Effector memory CD8-positive, alpha-beta T cell (primary cell): ENCODE measurements around the gene SSR2.
A peak's percentile ranks its signal among the peaks of the same experiment; 100 is the strongest.
"Not testable (repeated sequence)": the region's sequence is repeated elsewhere in the genome, so short reads cannot be mapped to it uniquely, and the experiment has no call there.

ENCODE experiments used
- ATAC-seq: fragments of 150-1000 bp; cut with Tn5 transposase; replicated peaks from 2 replicates; pipeline ENCODE4 v1.10.0; 2021; ENCODE audit warnings: mild to moderate bottlenecking, moderate library complexity
- DNase-seq, 3 experiments: peaks; one replicate each; pipeline ENCODE4 v3.0.0; 2021
- H3K27ac Mint-ChIP-seq, 2 donors: one replicate each; pipeline ENCODE4 v1.8.0; 2022; ENCODE audit warnings: mild to moderate bottlenecking in 2 of 2, mixed read lengths in 2 of 2, moderate library complexity in 2 of 2
- H3K27me3 Mint-ChIP-seq, 2 donors: one replicate each; pipeline ENCODE4 v1.8.0; 2022; ENCODE audit warnings: mixed read lengths in 2 of 2
- H3K36me3 Mint-ChIP-seq: one replicate; pipeline ENCODE4 v1.8.0; 2022; ENCODE audit warnings: mild to moderate bottlenecking, moderate library complexity, mixed read lengths; ENCODE audit not compliant: insufficient read depth
- H3K4me1 Mint-ChIP-seq, 2 donors: one replicate each; pipeline ENCODE4 v1.8.0; 2022; ENCODE audit warnings: low read depth in 2 of 2, mixed read lengths in 2 of 2
- H3K4me3 Mint-ChIP-seq, 2 donors: one replicate each; pipeline ENCODE4 v1.8.0; 2022; ENCODE audit warnings: mild to moderate bottlenecking in 2 of 2, mixed read lengths in 2 of 2, moderate library complexity in 2 of 2
- H3K9me3 Mint-ChIP-seq, 2 donors: one replicate each; pipeline ENCODE4 v1.8.0; 2022; ENCODE audit warnings: mixed read lengths in 2 of 2

The SSR2 gene

GRCh38 chr1:156054500-156055280 lies 33.9 kb upstream of the SSR2 start, which contains the start of gene LAMTOR2:
Gene LAMTOR2 (plus strand): TSS chr1:156054782. CDS start chr1:156054890, 108 bp downstream.
- H3K4me1 Mint-ChIP-seq: peaks cover 32 to 35% of the 10 kb centered on the region in 2 donors
- peak; percentile 93 to 97 (median 95) for DNase-seq
- ATAC-seq: peak; percentile 81
- no peaks in the 10 kb centered on the region for H3K27me3 Mint-ChIP-seq
- peak within 1 kb of the TSS; percentile 99 for H3K4me3 Mint-ChIP-seq
- H3K9me3 Mint-ChIP-seq: no peaks in the 10 kb centered on the region
- H3K27ac Mint-ChIP-seq: peak within 1 kb of the TSS; percentile 89 to 92
- peaks cover 16% of the 10 kb centered on the region for H3K36me3 Mint-ChIP-seq

GRCh38 chr1:156053768-156054499 lies 33.2 kb upstream of the SSR2 start, which contains the start of gene UBQLN4:
Gene UBQLN4 (minus strand): TSS chr1:156053798. CDS start chr1:156053701, 97 bp downstream.
- H3K27ac Mint-ChIP-seq: peak within 1 kb of the TSS; percentile 89 to 92
- H3K4me1 Mint-ChIP-seq: peaks cover 32 to 39% of the 10 kb centered on the region in 2 donors
- peak within 1 kb of the TSS; percentile 99 for H3K4me3 Mint-ChIP-seq
- ATAC-seq (peak; percentile 67), DNase-seq (peak; percentile 78 to 79 (median 79))
- H3K27me3 Mint-ChIP-seq: no peaks in the 10 kb centered on the region
- peaks cover 18% of the 10 kb centered on the region for H3K36me3 Mint-ChIP-seq
- H3K9me3 Mint-ChIP-seq: no peaks in the 10 kb centered on the region

GRCh38 chr1:156052862-156053767 lies 32.4 kb upstream of the SSR2 start:
- Mint-ChIP-seq H3K27me3 (no peaks in the 10 kb centered on the region), H3K9me3 (no peaks in the 10 kb centered on the region), H3K4me1 (peaks cover 32 to 39% of the 10 kb centered on the region in 2 donors), H3K36me3 (peaks cover 19% of the 10 kb centered on the region), H3K27ac (peak overlapping the region; percentile 59 to 85), H3K4me3 (peak overlapping the region; percentile 99)
- peak; percentile 31 for ATAC-seq
- DNase-seq: peak; percentile 48 to 50 (median 49)

GRCh38 chr1:156051011-156051725 lies 30.4 kb upstream of the SSR2 start:
- H3K27ac Mint-ChIP-seq: no peak overlapping the region
- H3K36me3 Mint-ChIP-seq: peaks cover 22% of the 10 kb centered on the region
- peaks cover 29 to 35% of the 10 kb centered on the region in 2 donors for H3K4me1 Mint-ChIP-seq
- no peaks in the 10 kb centered on the region for H3K9me3 Mint-ChIP-seq
- DNase-seq (no peak), ATAC-seq (no peak)
- no peaks in the 10 kb centered on the region for H3K27me3 Mint-ChIP-seq
- H3K4me3 Mint-ChIP-seq: no peak overlapping the region

GRCh38 chr1:156050376-156050775 lies 29.6 kb upstream of the SSR2 start:
- Mint-ChIP-seq H3K27ac (no peak overlapping the region), H3K4me3 (no peak overlapping the region), H3K9me3 (no peaks in the 10 kb centered on the region), H3K4me1 (peaks cover 24 to 29% of the 10 kb centered on the region in 2 donors), H3K36me3 (peaks cover 22% of the 10 kb centered on the region), H3K27me3 (no peaks in the 10 kb centered on the region)
- DNase-seq: no peak
- ATAC-seq: no peak

GRCh38 chr1:156048663-156049258 lies 28.0 kb upstream of the SSR2 start:
- H3K9me3 Mint-ChIP-seq: no peaks in the 10 kb centered on the region
- no peaks in the 10 kb centered on the region for H3K27me3 Mint-ChIP-seq
- no peak for DNase-seq
- H3K27ac Mint-ChIP-seq: no peak overlapping the region
- H3K36me3 Mint-ChIP-seq: peaks cover 19% of the 10 kb centered on the region
- no peak for ATAC-seq
- peaks cover 25 to 26% of the 10 kb centered on the region in 2 donors for H3K4me1 Mint-ChIP-seq
- no peak overlapping the region for H3K4me3 Mint-ChIP-seq

GRCh38 chr1:156045076-156045475 lies 24.3 kb upstream of the SSR2 start:
- Mint-ChIP-seq H3K4me1 (peaks cover 15 to 16% of the 10 kb centered on the region in 2 donors), H3K36me3 (peaks cover 34% of the 10 kb centered on the region), H3K4me3 (peak overlapping the region in 1 of 2 donors; percentile 30), H3K27me3 (no peaks in the 10 kb centered on the region), H3K27ac (peak overlapping the region; percentile 35 to 82), H3K9me3 (no peaks in the 10 kb centered on the region)
- ATAC-seq (peak; percentile 94), DNase-seq (no peak)

GRCh38 chr1:156042828-156043227 lies 22.1 kb upstream of the SSR2 start:
- no peaks in the 10 kb centered on the region for H3K27me3 Mint-ChIP-seq
- H3K9me3 Mint-ChIP-seq: no peaks in the 10 kb centered on the region
- no peak for DNase-seq
- peaks cover 9 to 14% of the 10 kb centered on the region in 2 donors for H3K4me1 Mint-ChIP-seq
- H3K27ac Mint-ChIP-seq: no peak overlapping the region
- H3K4me3 Mint-ChIP-seq: no peak overlapping the region
- ATAC-seq: no peak
- H3K36me3 Mint-ChIP-seq: peaks cover 35% of the 10 kb centered on the region

GRCh38 chr1:156034991-156035390 lies 14.2 kb upstream of the SSR2 start:
- not testable (repeated sequence) for H3K9me3 Mint-ChIP-seq, H3K27me3 Mint-ChIP-seq, DNase-seq, ATAC-seq, H3K27ac Mint-ChIP-seq, H3K4me1 Mint-ChIP-seq, H3K4me3 Mint-ChIP-seq
- H3K36me3 Mint-ChIP-seq: peaks cover 27% of the 10 kb centered on the region

GRCh38 chr1:156033011-156033410 lies 12.3 kb upstream of the SSR2 start:
- Mint-ChIP-seq H3K36me3 (peaks cover 16% of the 10 kb centered on the region), H3K27me3 (no peaks in the 10 kb centered on the region), H3K4me3 (no peak overlapping the region), H3K27ac (peak overlapping the region in 1 of 2 donors; percentile 12), H3K4me1 (no peaks in the 10 kb centered on the region), H3K9me3 (no peaks in the 10 kb centered on the region)
- DNase-seq (no peak), ATAC-seq (no peak)

- H3K4me3 Mint-ChIP-seq: no peak overlapping the region
These were observed 5.8 kb upstream of the SSR2 start for GRCh38 chr1:156026588-156026987.

GRCh38 chr1:156025876-156026275 lies 5.1 kb upstream of the SSR2 start:
- peaks cover 3% of the 10 kb centered on the region for H3K36me3 Mint-ChIP-seq
- no peak overlapping the region for H3K4me3 Mint-ChIP-seq
- H3K4me1 Mint-ChIP-seq: peaks cover 2 to 6% of the 10 kb centered on the region in 2 donors
- ATAC-seq (peak; percentile 81), DNase-seq (peak in 2 of 3 experiments; percentile 9 to 25)
- H3K9me3 Mint-ChIP-seq: no peaks in the 10 kb centered on the region
- peaks cover 5 to 8% of the 10 kb centered on the region in 2 donors for H3K27me3 Mint-ChIP-seq
- H3K27ac Mint-ChIP-seq: no peak overlapping the region

More at GRCh38 chr1:156026588-156026987, 5.8 kb upstream of the SSR2 start:
- Mint-ChIP-seq H3K9me3 (no peaks in the 10 kb centered on the region), H3K27ac (no peak overlapping the region), H3K27me3 (peaks cover 5 to 8% of the 10 kb centered on the region in 2 donors), H3K4me1 (peaks cover 2 to 3% of the 10 kb centered on the region in 2 donors), H3K36me3 (peaks cover 2% of the 10 kb centered on the region)
- DNase-seq: no peak
- ATAC-seq: no peak
